H7 (cell line): Measurements from ENCODE around the gene CARHSP1. TPM values are rescaled to one million over a fixed set of nuclear protein-coding genes. Genes with fewer than 3 reads are reported as not detected.

Source experiments
- DNase-seq: peaks from one replicate; pipeline ENCODE4 v3.0.0; 2012
- H3K27me3 ChIP-seq: 2 replicates; pipeline ENCODE4 v1.6.0; 2011; ENCODE audit warnings: mild to moderate bottlenecking, low read length; ENCODE audit not compliant: control insufficient read depth, insufficient read depth
- H3K36me3 ChIP-seq: replicated peaks from 2 replicates; pipeline ENCODE4 v1.5.1; 2011; ENCODE audit warnings: low read length; ENCODE audit not compliant: control insufficient read depth, insufficient read depth
- H3K4me3 ChIP-seq: 2 replicates; pipeline ENCODE4 v1.5.1; 2011; ENCODE audit warnings: low read depth, mild to moderate bottlenecking, control low read depth, low read length, moderate library complexity; ENCODE audit not compliant: insufficient read depth
- total RNA-seq: library from RNA; depleted of rRNA; stranded (reverse); fragments of >200 nt; shearing (Covaris generic); gene quantifications from 2 replicates; pipeline ENCODE4 v1.2.3, GENCODE V29; 2014

The CARHSP1 gene
- total RNA-seq, 1 experiment from 2014 or later = 345 TPM

DNA sequence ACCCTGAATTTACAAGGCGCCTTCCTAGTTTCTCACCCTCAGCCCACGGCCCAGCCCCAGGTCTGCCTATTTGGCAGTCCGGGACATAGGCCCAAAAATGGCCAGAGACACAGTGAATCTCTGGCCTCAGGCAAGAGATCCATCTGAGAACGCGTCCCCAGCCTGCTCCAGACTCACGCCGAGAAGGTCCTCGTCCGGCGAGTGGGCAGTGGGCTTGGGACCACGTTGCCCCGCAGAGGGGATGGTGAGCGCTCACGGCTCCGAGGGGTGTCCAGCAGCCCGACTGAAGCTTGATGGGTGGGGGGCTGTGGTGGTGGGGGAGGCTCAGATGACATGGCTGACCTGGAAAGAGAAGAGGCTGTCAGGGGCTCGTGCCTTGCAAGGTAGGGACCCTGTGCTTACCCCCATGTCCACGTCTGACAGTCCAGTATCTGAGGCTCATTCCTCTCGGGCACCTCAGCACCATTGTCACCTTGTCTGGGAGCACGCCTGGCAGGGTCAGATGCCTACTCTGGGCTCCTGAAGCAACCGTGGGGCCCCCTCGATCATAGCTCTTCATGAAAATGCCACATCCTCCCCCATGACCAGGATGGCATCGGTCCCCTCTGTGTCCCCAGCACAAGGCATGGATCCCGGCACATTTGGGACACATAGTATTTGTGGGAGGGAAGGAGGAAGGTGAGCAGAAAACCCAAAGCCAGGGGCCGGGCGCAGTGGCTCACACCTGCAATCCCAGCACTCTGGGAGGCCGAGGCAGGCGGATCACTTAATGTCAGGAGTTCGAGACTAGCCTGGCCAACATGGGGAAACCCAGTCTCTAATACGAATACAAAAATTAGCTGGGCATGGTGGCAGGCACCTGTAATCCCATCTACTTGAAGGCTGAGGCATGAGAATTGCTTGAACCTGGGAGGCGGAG lies 9.6 kb downstream of the CARHSP1 start:
- no peak for DNase-seq
- Histone ChIP-seq H3K36me3 (peaks cover 19% of the 10 kb centered on the region), H3K27me3 (no peaks in the 10 kb centered on the region), H3K4me3 (no peak overlapping the region)

DNA sequence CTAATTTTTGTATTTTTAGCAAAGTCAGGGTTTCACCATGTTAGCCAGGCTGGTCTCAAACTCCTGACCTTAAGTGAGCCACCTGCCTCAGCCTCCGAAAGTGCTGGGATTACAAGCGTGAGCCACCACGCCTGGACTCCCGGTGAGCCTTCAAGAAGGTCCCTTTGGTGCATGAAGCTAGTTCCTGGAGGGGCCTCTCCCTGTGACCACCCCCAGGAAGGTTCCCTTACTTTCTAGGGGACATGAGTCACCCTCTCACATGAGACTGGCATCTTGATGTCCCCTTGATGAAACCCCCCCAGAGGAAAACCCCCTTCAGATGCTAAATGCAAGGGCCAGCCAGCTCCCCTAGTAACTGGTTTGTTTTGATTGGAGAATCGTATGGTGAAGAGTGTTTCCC lies 12.8 kb downstream of the CARHSP1 start:
- no peak for DNase-seq
- Histone ChIP-seq H3K27me3 (no peaks in the 10 kb centered on the region), H3K36me3 (peaks cover 27% of the 10 kb centered on the region), H3K4me3 (no peak overlapping the region)

DNA sequence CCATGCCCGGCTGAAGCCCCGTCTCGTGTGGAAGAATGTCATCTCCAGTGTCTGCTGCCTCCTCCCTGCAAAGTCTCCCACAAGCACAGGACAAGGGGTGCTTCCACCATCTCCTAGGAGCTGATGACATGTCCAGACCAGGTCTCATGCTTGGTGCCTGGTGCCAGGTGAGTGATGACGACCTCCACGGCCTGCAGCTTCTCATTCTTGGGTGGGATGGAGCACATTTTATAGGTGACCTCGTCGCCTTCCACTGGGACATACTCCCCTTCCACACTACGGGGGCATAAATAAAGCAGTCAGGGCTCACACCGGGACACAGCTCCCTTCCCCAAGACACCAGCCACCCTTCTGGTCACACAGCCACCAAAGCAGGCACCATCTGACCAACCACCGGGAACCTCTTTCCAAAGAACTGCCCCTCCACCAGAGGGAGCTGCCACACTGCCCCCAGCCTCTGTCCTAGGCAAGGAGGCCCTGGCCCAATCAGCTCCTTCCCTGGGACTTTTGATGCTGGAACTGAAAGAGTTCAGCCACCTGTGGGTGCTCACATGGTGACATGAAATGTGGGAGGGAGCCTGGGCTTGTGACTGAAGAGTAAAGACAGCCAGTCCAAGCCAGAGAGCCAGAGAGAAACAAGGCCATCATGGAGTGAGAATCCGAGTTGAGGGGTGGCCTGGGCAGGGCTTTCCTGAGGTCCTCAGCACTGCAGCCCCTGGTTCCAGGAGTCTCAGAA lies 13.6 kb downstream of the CARHSP1 start:
- no peak for DNase-seq
- H3K27me3 ChIP-seq = no peaks in the 10 kb centered on the region
- H3K36me3 ChIP-seq = peaks cover 30% of the 10 kb centered on the region
- no peak overlapping the region for H3K4me3 ChIP-seq

DNA sequence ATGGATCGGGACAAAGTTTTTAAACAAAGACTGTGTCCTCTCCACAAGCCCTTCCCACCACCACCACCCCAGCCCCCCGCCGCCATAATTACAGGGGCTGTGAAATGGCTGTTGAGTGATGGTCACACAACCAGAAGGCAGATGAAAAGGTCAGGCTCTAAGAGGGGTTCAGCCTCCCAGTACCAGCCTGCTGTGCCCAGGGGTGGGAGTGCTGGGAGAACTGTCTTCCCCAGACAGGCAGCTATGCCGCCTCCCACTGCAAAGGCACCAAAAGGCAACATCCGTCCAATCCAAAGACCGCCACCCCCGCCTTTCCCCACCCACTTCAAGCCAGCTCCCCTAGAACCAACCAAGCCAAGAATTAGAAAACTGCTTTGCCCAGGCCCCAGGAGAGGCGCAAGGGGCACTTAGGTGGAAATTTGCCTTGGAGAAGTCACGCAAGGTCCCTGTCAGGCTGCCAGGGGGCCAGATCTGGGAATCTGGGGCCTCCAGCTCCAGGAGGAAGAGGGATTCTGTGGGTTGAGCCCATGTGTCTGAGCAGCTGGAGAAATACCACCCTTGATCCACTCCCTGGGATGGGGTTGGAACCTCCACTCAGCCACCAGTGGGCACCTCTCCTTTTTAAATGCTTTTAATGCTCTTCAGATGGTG lies 14.4 kb downstream of the CARHSP1 start:
- DNase-seq = peak; percentile 30
- H3K36me3 ChIP-seq = peaks cover 36% of the 10 kb centered on the region

DNA sequence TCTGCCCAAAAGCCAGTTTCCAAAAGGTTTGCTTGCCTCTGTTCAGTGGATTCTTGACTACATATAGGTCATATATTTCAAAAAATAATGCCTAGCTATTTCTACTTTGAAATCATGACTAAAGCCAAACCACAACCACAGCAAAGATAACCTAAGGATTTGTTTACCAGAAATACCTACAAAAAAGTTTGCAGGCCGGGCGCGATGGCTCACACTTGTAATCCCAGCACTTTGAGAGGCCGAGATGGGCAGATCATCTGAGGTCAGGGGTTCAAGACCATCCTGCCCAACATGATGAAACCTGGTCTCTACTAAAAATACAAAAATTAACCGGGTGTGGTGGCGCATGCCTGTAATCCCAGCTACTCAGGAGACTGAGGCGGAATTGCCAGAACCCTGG lies 15.2 kb downstream of the CARHSP1 start:
- no peak overlapping the region for H3K4me3 ChIP-seq
- no peak for DNase-seq
- H3K36me3 ChIP-seq = peaks cover 38% of the 10 kb centered on the region
- no peaks in the 10 kb centered on the region for H3K27me3 ChIP-seq

More for the DNA sequence above, 14.4 kb downstream of the CARHSP1 start:
- H3K4me3 ChIP-seq = no peak overlapping the region
- H3K27me3 ChIP-seq = no peaks in the 10 kb centered on the region

DNA sequence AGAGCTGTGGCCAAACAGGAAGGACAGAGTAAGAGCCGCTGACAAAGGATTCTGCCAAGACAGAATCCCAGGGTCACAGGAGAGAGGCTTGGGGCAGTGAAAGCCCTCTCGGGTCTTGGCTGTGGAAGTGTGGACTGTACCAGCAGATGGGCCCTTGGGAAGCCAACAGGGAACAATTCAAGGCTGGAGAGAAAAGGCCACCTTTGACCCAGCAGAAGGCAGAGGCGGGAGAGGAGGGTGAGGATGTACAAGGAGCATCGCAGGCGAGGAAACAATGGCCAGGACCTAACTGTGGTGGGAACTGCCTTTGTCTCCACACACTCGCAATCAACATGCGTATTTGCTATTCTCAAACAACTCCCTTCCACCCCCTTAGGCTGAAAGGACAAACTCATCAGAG lies 15.7 kb downstream of the CARHSP1 start:
- Histone ChIP-seq H3K4me3 (no peak overlapping the region), H3K36me3 (peaks cover 35% of the 10 kb centered on the region), H3K27me3 (no peaks in the 10 kb centered on the region)
- DNase-seq = peak; percentile 33

DNA sequence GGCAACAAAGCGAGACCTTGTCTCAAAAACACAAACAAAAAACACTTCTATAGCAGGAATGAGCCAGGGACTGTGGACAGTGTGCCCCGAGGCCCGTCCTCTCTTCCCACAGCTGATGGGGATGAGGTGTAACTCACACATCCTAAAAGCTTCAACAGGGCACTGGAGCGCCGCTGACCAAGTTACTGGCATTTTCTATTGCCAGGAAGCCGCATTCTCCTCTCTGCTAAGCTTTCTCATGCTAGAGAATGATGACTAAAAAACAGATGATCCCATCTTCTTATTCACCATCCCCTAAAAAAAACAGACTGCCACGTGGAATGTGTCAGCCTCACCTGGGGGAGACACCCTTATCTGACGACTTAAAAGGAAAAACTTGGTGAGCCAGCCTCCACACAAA lies 16.3 kb downstream of the CARHSP1 start:
- H3K4me3 ChIP-seq = no peak overlapping the region
- DNase-seq = no peak
- no peaks in the 10 kb centered on the region for H3K27me3 ChIP-seq
- peaks cover 37% of the 10 kb centered on the region for H3K36me3 ChIP-seq

DNA sequence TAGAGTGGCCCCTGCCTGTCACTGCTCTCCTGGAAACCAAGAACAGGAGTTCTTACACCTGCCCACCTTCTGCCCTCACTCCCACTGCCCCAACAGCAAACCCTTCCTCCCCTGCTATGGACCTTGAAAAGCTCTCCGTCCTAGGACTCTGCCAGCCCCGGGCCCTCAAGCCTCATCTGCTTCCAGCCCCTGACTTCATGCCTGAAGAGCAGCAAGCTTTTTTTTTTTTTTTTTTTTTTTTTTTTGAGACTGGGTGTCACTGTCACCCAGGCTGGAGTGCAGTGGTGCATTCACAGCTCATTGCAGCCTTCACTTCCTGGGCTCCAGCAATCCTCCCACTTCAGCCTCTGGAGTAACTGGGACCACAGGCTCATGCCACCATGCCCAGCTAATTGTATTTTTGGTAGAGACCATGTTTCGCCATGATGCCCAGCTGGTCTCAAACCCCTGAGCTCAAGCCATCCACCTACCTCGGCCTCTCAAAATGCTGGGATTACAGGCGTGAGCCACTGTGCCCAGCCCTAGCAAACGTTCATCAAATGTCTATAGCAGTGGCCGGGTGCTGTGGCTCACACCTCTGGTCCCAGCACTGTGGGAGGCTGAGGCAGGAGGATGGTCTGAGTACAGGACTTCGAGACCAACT lies 16.9 kb downstream of the CARHSP1 start:
- Histone ChIP-seq H3K36me3 (peaks cover 37% of the 10 kb centered on the region), H3K27me3 (no peaks in the 10 kb centered on the region), H3K4me3 (no peak overlapping the region)
- no peak for DNase-seq

DNA sequence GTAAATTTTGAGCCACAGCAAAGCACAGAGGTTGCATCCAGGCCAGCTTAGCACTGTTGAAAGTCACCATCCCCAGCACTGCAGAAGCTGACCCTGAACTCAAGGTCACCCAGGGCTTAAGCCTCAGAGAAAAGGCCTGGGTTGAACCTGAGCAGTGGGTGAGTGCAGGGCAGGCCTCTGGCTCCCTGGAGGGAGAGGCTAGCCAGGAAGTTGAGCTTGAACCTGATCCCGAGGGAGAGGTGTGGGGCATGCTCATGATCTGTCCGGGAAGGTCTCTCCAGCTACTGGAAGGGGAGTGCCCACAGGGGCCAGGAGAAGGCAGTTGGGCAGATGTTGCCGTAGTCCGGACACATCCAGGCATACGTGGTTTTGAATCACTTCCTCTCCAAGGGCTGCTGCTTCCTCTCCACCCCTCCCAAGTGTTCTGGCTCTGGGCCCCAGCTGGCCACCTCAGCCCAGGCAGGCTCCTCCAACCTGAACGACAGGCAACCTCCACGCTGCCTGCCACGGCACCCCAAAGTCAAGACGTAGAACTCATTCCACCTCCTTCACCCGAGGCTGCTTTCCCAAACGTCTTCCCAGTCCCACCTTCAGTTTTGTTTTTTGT lies 18.4 kb downstream of the CARHSP1 start:
- H3K4me3 ChIP-seq = no peak overlapping the region
- DNase-seq = peak; percentile 41

DNA sequence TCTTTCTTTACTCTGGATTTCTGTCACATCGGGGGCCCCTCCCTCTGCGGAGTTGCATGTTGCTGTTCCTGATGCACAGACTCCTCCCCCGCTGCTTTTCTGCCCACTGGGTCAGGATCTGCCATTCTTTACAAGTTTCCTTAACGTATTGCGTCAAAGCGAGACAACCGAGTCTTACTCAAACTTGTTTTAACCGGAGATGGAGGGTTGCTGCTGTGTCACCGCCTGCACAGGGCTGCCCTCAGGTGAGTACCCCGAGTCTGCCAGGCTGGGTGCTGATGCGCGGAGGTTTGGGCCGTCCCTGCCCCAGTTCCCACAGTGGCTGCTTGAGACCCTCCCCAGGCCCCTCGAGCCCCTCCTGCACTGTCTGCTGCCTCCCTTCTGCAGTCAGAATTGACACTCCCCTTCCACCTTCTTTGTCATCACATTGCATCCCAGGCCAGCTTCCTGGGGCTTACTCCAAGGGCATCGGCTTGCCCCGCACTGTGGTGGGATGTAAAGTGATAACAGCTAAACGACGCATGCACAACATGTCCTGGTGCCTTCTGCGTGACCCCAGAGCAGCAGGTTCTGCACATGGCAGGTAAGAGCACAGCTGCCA lies 19.3 kb downstream of the CARHSP1 start:
- Histone ChIP-seq H3K36me3 (peaks cover 24% of the 10 kb centered on the region), H3K27me3 (no peaks in the 10 kb centered on the region), H3K4me3 (no peak overlapping the region)
- peak; percentile 64 for DNase-seq

More for the DNA sequence above, 18.4 kb downstream of the CARHSP1 start:
- peaks cover 29% of the 10 kb centered on the region for H3K36me3 ChIP-seq
- H3K27me3 ChIP-seq = no peaks in the 10 kb centered on the region

DNA sequence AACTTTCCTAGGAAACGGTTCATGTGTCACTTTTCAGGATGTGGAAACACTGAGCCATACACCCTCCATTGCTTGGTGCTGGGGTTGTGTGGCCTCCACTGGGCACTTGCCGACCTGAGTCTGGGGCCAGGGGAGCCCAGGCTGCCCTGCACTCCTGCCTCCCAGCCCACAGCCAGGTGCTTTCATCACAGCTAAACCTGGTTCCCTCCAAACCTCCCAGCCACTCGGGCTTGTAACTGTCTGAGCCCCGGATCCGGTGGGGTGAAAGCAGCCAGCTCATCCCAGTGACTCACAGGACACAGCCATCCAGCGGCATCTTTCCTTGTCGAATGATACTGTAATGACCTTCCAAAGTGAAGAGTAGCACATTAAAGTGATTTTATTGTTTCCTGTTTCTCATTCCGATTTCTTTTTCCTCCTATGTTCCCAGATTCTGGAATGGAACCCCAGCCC lies 19.8 kb downstream of the CARHSP1 start:
- peak; percentile 49 for DNase-seq
- no peaks in the 10 kb centered on the region for H3K27me3 ChIP-seq
- H3K4me3 ChIP-seq = no peak overlapping the region
- H3K36me3 ChIP-seq = peaks cover 24% of the 10 kb centered on the region

DNA sequence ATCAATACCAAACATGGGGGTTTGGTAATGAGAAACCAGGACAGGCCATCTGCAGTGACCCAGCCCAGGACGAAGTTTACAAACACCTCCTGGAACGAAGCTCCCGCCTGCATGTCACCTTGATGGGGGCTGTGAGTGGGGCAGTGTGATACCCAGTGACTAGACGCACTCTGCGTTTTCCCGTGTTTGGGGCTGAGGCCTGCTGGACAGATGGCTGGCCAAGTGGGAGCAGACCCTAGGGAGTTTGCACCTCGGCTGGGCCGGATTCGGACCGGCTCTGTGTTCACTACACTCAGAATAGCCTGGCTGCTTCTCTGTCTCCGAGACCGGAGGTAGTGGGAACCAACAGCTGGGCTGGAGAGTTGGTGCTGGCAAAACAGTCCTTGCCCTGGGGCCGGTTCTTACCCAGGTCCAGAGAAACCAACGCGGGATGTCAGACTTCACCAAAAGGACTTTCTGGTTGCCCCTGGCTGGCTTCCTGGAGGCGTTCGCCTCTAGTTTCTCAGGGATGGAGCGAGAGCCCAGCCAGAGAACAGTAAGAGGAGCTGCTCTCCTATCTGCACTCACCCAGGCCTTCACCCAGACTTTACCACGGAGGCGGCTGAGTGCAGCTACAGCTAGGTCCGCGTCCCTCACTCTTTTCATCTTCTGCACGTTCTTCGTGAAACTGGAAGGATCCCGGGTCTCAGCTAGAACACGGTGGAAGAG lies 20.4 kb downstream of the CARHSP1 start:
- Histone ChIP-seq H3K27me3 (no peaks in the 10 kb centered on the region), H3K4me3 (no peak overlapping the region), H3K36me3 (peaks cover 22% of the 10 kb centered on the region)
- peak; percentile 43 for DNase-seq

DNA sequence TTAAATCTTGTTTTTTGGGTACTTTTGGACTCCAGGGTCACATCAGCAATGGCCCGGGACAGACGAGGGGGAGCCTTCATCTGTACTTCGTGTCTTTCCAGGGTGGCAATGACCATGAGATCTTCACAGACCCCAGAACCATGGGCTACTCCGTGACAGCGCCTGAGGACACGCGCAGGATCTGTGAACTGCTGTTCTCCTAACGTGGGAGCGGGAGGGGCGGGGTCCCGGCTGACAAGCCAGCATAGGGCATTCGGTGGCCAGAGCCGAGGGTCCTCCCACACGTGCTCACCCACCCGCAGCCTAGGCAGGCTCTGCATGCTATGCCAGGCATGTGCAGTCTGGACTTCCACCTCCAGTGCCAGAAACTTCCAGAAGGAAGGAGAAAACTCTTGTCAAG lies 21.2 kb downstream of the CARHSP1 start:
- peaks cover 20% of the 10 kb centered on the region for H3K36me3 ChIP-seq
- no peaks in the 10 kb centered on the region for H3K27me3 ChIP-seq
- peak; percentile 26 for DNase-seq
- H3K4me3 ChIP-seq = no peak overlapping the region
